ENCODE results near the gene FOXI2. TPM values are rescaled to one million over a fixed set of nuclear protein-coding genes. Genes with fewer than 3 reads are reported as not detected.

Gene FOXI2
- under 1 TPM in 1 of 4 donors, not detected in 3; 0.07 TPM for total RNA-seq

- intact Hi-C loops (cut with DNase I; ENCODE audit: low total_unique reads) (no loop called here), in situ Hi-C loops (cut with MboI; ENCODE audit: low sequenced_read_pairs in 4 of 4) (no loop called here)
- Histone ChIP-seq H3K4me3 (peak within 1 kb of the TSS in 1 of 4 donors; percentile 17), H3K27ac (no peak within 1 kb of the TSS), H3K36me3 (no peaks in the 10 kb centered on the region), H3K4me1 (no peaks in the 10 kb centered on the region), H3K27me3 (peaks cover 21 to 46% (median 38%) of the 10 kb centered on the region in 3 donors), H3K9me3 (no peaks in the 10 kb centered on the region)
- no peak for ATAC-seq
- no peak for DNase-seq
- TF ChIP-seq CTCF (IDR thresholded peaks at IDR 0.05 in 4 of 5, conservative IDR thresholded peaks at IDR 0.05 in 1 of 5) (no peak), POLR2A (IDR thresholded peaks at IDR 0.05) (no peak)
Measured at GRCh38 chr10:127736915-127737562, at the start of gene FOXI2. Gene FOXI2, plus strand, starts transcription at chr10:127737185. Its CDS starts 89 bp downstream, at chr10:127737274.

GRCh38 chr10:127687548-127687947 is 49.4 kb upstream of the FOXI2 start:
- Histone ChIP-seq H3K27ac (no peak overlapping the region), H3K4me1 (no peaks in the 10 kb centered on the region), H3K4me3 (no peak overlapping the region), H3K9me3 (no peaks in the 10 kb centered on the region), H3K27me3 (no peaks in the 10 kb centered on the region), H3K36me3 (no peaks in the 10 kb centered on the region)
- DNase-seq (no peak), ATAC-seq (no peak)
- TF ChIP-seq POLR2A (IDR thresholded peaks at IDR 0.05) = no peak
- no peak for TF ChIP-seq CTCF (IDR thresholded peaks at IDR 0.05 in 4 of 5, conservative IDR thresholded peaks at IDR 0.05 in 1 of 5)
- in situ Hi-C loops (cut with MboI; ENCODE audit: low sequenced_read_pairs in 4 of 4) = no loop called here
- intact Hi-C loops (cut with DNase I; ENCODE audit: low total_unique reads) = no loop called here

- no peak overlapping the region for H3K4me3 ChIP-seq
- ATAC-seq = no peak
- intact Hi-C loops (cut with DNase I; ENCODE audit: low total_unique reads) (no loop called here), in situ Hi-C loops (cut with MboI; ENCODE audit: low sequenced_read_pairs in 4 of 4) (no loop called here)
- no peaks in the 10 kb centered on the region for H3K9me3 ChIP-seq
- no peak overlapping the region for H3K27ac ChIP-seq
- H3K4me1 ChIP-seq = no peaks in the 10 kb centered on the region
- H3K27me3 ChIP-seq = no peaks in the 10 kb centered on the region
- TF ChIP-seq POLR2A (IDR thresholded peaks at IDR 0.05) = no peak
- no peak for TF ChIP-seq CTCF (IDR thresholded peaks at IDR 0.05 in 4 of 5, conservative IDR thresholded peaks at IDR 0.05 in 1 of 5)
- H3K36me3 ChIP-seq = no peaks in the 10 kb centered on the region
- DNase-seq = no peak
Measured at GRCh38 chr10:127690176-127690835, 46.7 kb upstream of the FOXI2 start.

- H3K27me3 ChIP-seq = no peaks in the 10 kb centered on the region
- ATAC-seq (no peak), DNase-seq (no peak)
- H3K4me1 ChIP-seq = no peaks in the 10 kb centered on the region
- H3K4me3 ChIP-seq = no peak overlapping the region
- H3K27ac ChIP-seq = no peak overlapping the region
- H3K36me3 ChIP-seq = no peaks in the 10 kb centered on the region
- intact Hi-C loops (cut with DNase I; ENCODE audit: low total_unique reads) = no loop called here
- H3K9me3 ChIP-seq = no peaks in the 10 kb centered on the region
- in situ Hi-C loops (cut with MboI; ENCODE audit: low sequenced_read_pairs in 4 of 4) = no loop called here
- TF ChIP-seq POLR2A (IDR thresholded peaks at IDR 0.05) (no peak), CTCF (IDR thresholded peaks at IDR 0.05 in 4 of 5, conservative IDR thresholded peaks at IDR 0.05 in 1 of 5) (no peak)
Measured at GRCh38 chr10:127694580-127695193, 42.3 kb upstream of the FOXI2 start.
